GM12878 (cell line): ENCODE measurements around the gene ANXA3. TPM values are rescaled to one million over a fixed set of nuclear protein-coding genes. Genes with fewer than 3 reads are reported as not detected.

Experiments used
- polyA plus RNA-seq, 11 experiments: library from polyadenylated mRNA; depleted of rRNA in 4 of 11; unstranded in 6 of 11; stranded (reverse) in 5 of 11; fragments of >200 nt; fragmentation: Nextera tagmentation in 4 of 11; fragmentation: Illumina TruSeq in 1 of 11; extraction: Ambion mirVana in 4 of 11; extraction: Trizol in 1 of 11; gene quantifications; 1 replicate in 1 of 11; 2 replicates in 10 of 11; pipeline versions ENCODE4 v1.2.1 to v1.2.3, GENCODE V29; 2011 to 2016; ENCODE audit warnings: inconsistent platforms in 2 of 11, missing spikeins in 2 of 11, low read depth in 1 of 11
- small RNA-seq: library from RNA; depleted of rRNA; stranded (forward); fragments of <200 nt; gene quantifications from one replicate; pipeline ENCODE3, GENCODE V24; 2014
- total RNA-seq, 4 experiments: library from RNA; depleted of rRNA in 3 of 4; stranded (reverse); fragments of >200 nt in 3 of 4; fragmentation: Illumina TruSeq in 1 of 4; extraction: Trizol in 1 of 4; gene quantifications; 2 replicates each; pipeline versions ENCODE4 v1.2.1 to v1.2.3, GENCODE V29; 2013 to 2021

ANXA3 gene
- total and polyA plus RNA-seq, 10 of the 15 experiments (the other 5 are each of a cell fraction or from before 2014, with no cell fraction given), result 0.28 to 14.7 (median 0.91) TPM

Small RNAs within 50 kb of the gene (small RNA-seq; reads per million reads assigned to genes)
- gene HIGD1AP13 (not detected), gene RF00019 (not detected)

Other genes starting within 250 kb of the ANXA3 start
- 36.3 and 41.1 TPM in 2 replicates for gene BMP2K, start 224.6 kb downstream of the ANXA3 start, total RNA-seq (2014; rRNA removed)
- gene BMP2K, start 224.6 kb downstream of the ANXA3 start, total RNA-seq (2014; rRNA removed; fragmentation: Illumina TruSeq; extraction: Trizol), result 36.0 and 36.2 TPM in 2 replicates
- 24.9 and 25.6 TPM in 2 replicates for gene BMP2K, start 224.6 kb downstream of the ANXA3 start, total RNA-seq (2021)
- 84.6 and 87.0 TPM in 2 replicates for gene BMP2K, start 224.6 kb downstream of the ANXA3 start, polyA plus RNA-seq (2011; rRNA removed)
- 27.3 and 35.5 TPM in 2 replicates for gene BMP2K, start 224.6 kb downstream of the ANXA3 start, polyA plus RNA-seq (2014; fragmentation: Illumina TruSeq; extraction: Trizol)
- gene BMP2K, start 224.6 kb downstream of the ANXA3 start, polyA plus RNA-seq (2014; fragmentation: Nextera tagmentation; extraction: Ambion mirVana), result 1 to 10 TPM; 5.4 to 8.6 TPM
- 18.2 and 24.6 TPM in 2 replicates for gene BMP2K, start 224.6 kb downstream of the ANXA3 start, polyA plus RNA-seq (2014; rRNA removed)
- gene BMP2K, start 224.6 kb downstream of the ANXA3 start, polyA plus RNA-seq (2016; fragmentation: Nextera tagmentation; extraction: Ambion mirVana), result 10 to 100 TPM in 1 of 2 experiments, 1 to 10 TPM in 1; 3.3 to 11.3 TPM